GM12878 (cell line): Measurements from ENCODE around the gene KDELR1. TPM values are rescaled to one million over a fixed set of nuclear protein-coding genes. Genes with fewer than 3 reads are reported as not detected.

ENCODE experiments used
- ATAC-seq: fragments of 200-7000 bp; cut with Tn5 transposase; 3 replicates; pipeline ENCODE4 v1.9.1; 2020; ENCODE audit warnings: mild to moderate bottlenecking, moderate library complexity
- Bru-seq: library from RNA; stranded (reverse); fragments of 400-500 nt; gene quantifications from one replicate; lab custom pipeline; 2021; lab: Mats Ljungman, UMichigan
- BruChase-seq, 2 experiments: library from RNA; stranded (reverse); fragments of 400-500 nt; gene quantifications; one replicate each; lab custom pipeline; 2021; lab: Mats Ljungman, UMichigan
- BruUV-seq: library from RNA; stranded (reverse); fragments of 400-500 nt; replicated peaks from 2 replicates; lab custom pipeline; 2021; lab: Mats Ljungman, UMichigan
- CTCF ChIA-PET: fragments of 300-600 bp; sonication (Branson Sonifier 250); formaldehyde crosslinking; extraction: SDS; loops from one replicate; lab custom pipeline; 2021; ENCODE audit warnings: inconsistent platforms; lab: Yijun Ruan, JAX
- POLR2A ChIA-PET: fragments of 350-600 bp; formaldehyde crosslinking; extraction: SDS; loops from one replicate; lab custom pipeline; 2021; ENCODE audit warnings: inconsistent platforms; lab: Charles Lee
- RAD21 ChIA-PET: fragments of 300-600 bp; sonication (Branson Sonifier 250); formaldehyde crosslinking; loops from one replicate; lab custom pipeline; 2023; ENCODE audit warnings: antibody characterized with exemption; ENCODE audit not compliant: unreplicated experiment; lab: Charles Lee
- SMC1A ChIA-PET: fragments of 300-600 bp; sonication (Branson Sonifier 250); formaldehyde crosslinking; loops from one replicate; lab custom pipeline; 2023; ENCODE audit not compliant: unreplicated experiment, uncharacterized antibody; lab: Charles Lee
- DNase-seq: peaks from one replicate; pipeline ENCODE4 v3.0.0-alpha.2; 2011; ENCODE audit warnings: low read depth, low spot score
- FAIRE-seq: peaks from 3 replicates; lab custom pipeline; 2011; peaks lifted over from hg19 to GRCh38; lab: Jason Lieb, UNC
- H2AFZ ChIP-seq: 2 replicates; pipeline ENCODE4 v1.6.0; 2011; ENCODE audit warnings: low read depth, low read length, control low read depth; ENCODE audit not compliant: control insufficient read depth
- H3K27ac ChIP-seq: 2 replicates; pipeline ENCODE4 v1.5.1; 2011; ENCODE audit warnings: control low read depth; ENCODE audit not compliant: control insufficient read depth, insufficient read depth
- H3K27me3 ChIP-seq, 2 experiments: replicated peaks in 1 of 2; 2 replicates each; pipeline versions ENCODE4 v1.6.0 to v1.6.1; 2011; ENCODE audit warnings: low read length in 1 of 2; ENCODE audit not compliant: control insufficient read depth in 2 of 2, insufficient read depth in 2 of 2
- H3K36me3 ChIP-seq, 2 experiments: 2 replicates each; pipeline ENCODE4 v1.5.1; 2011; ENCODE audit warnings: low read length in 1 of 2; ENCODE audit not compliant: control insufficient read depth in 2 of 2, insufficient read depth in 2 of 2
- H3K4me1 ChIP-seq: 2 replicates; pipeline ENCODE4 v1.6.1; 2011; ENCODE audit warnings: mild to moderate bottlenecking, low read length, moderate library complexity, mixed read lengths; ENCODE audit not compliant: control insufficient read depth, insufficient read depth
- H3K4me2 ChIP-seq: 2 replicates; pipeline ENCODE4 v1.6.0; 2011; ENCODE audit warnings: control low read depth; ENCODE audit not compliant: control insufficient read depth, insufficient read depth
- H3K4me3 ChIP-seq: fragments of 200-600 bp; sonication (generic); 2 replicates; pipeline ENCODE4 v1.5.1; 2016
- H3K79me2 ChIP-seq: 2 replicates; pipeline ENCODE4 v1.6.0; 2011; ENCODE audit warnings: low read length; ENCODE audit not compliant: control insufficient read depth, insufficient read depth
- H3K9ac ChIP-seq: 2 replicates; pipeline ENCODE4 v1.8.0; 2011; ENCODE audit warnings: low read length, control low read depth, mixed read lengths; ENCODE audit not compliant: control insufficient read depth, insufficient read depth
- H3K9me3 ChIP-seq: replicated peaks from 3 replicates; pipeline ENCODE4 v1.5.1; 2011; ENCODE audit warnings: mild to moderate bottlenecking, low read length; ENCODE audit not compliant: control insufficient read depth, insufficient read depth
- H4K20me1 ChIP-seq: 2 replicates; pipeline ENCODE4 v1.6.0; 2011; ENCODE audit not compliant: control insufficient read depth, insufficient read depth
- BHLHE40 ChIP-seq, 2 experiments: fragments of 450-650 bp in 1 of 2; IDR thresholded peaks; 2 replicates each; pipeline ENCODE4 v1.6.1; 2011 to 2017; ENCODE audit warnings: low read depth in 2 of 2, borderline replicate concordance in 1 of 2, improper control_type of control experiment in 1 of 2, low read length in 1 of 2, mild to moderate bottlenecking in 1 of 2
- CTCF ChIP-seq, 3 experiments: IDR thresholded peaks in 2 of 3; conservative IDR thresholded peaks in 1 of 3; 2 replicates each; pipeline ENCODE4 v1.5.1; 2011; ENCODE audit warnings: low read depth in 3 of 3, low read length in 3 of 3, mild to moderate bottlenecking in 3 of 3, control low read depth in 2 of 3, moderate library complexity in 2 of 3, inconsistent platforms in 1 of 3, mixed read lengths in 1 of 3; ENCODE audit not compliant: control insufficient read depth in 2 of 3, insufficient read depth in 1 of 3; ENCODE audit errors: extremely low read depth in 1 of 3
- EED ChIP-seq: sonication (generic); IDR thresholded peaks from 2 replicates; pipeline ENCODE4 v1.6.1; 2016; ENCODE audit warnings: antibody characterized with exemption, low read depth
- ESRRA ChIP-seq: IDR thresholded peaks from 2 replicates; pipeline ENCODE4 v1.6.1; 2012; ENCODE audit warnings: mild to moderate bottlenecking, low read length, improper control_type of control experiment
- GABPA ChIP-seq: IDR thresholded peaks from 2 replicates; pipeline ENCODE4 v1.6.1; 2014; ENCODE audit warnings: antibody characterized with exemption, low read depth, mild to moderate bottlenecking, inconsistent platforms
- HDGF ChIP-seq: fragments of 450-650 bp; IDR thresholded peaks from 2 replicates; pipeline ENCODE4 v1.6.1; 2016; ENCODE audit warnings: antibody characterized with exemption
- IKZF1 ChIP-seq: fragments of 450-650 bp; conservative IDR thresholded peaks from 2 replicates; pipeline ENCODE4 v1.6.1; 2017; ENCODE audit warnings: antibody characterized with exemption, mild to moderate bottlenecking
- NR2F1 ChIP-seq: fragments of 450-650 bp; conservative IDR thresholded peaks from 2 replicates; pipeline ENCODE4 v1.6.1; 2017; ENCODE audit warnings: mild to moderate bottlenecking
- POU2F2 ChIP-seq: IDR thresholded peaks from 3 replicates; pipeline ENCODE4 v1.6.1; 2011; ENCODE audit warnings: low read depth, mild to moderate bottlenecking, low read length, borderline replicate concordance
- RFX5 ChIP-seq: IDR thresholded peaks from 2 replicates; pipeline ENCODE4 v1.6.1; 2011; ENCODE audit warnings: low read depth, low read length, improper control_type of control experiment
- SMARCA5 ChIP-seq: fragments of 450-650 bp; IDR thresholded peaks from 2 replicates; pipeline ENCODE4 v1.6.1; 2017; ENCODE audit warnings: mild to moderate bottlenecking
- SP1 ChIP-seq: IDR thresholded peaks from one replicate; pipeline ENCODE4 v1.6.1; 2011; ENCODE audit warnings: low read depth, low read length
- TCF3 ChIP-seq: IDR thresholded peaks from 2 replicates; pipeline ENCODE4 v1.6.1; 2012; ENCODE audit warnings: low read depth, mild to moderate bottlenecking, low read length, borderline replicate concordance; ENCODE audit not compliant: insufficient read depth
- WGBS: methylation state at CpG from one replicate; pipeline ENCODE4 v1.1.6; 2016; ENCODE audit warnings: low lambda C conversion rate; ENCODE audit not compliant: insufficient replicate concordance, insufficient coverage; ENCODE audit errors: missing lambda C conversion rate; 5-methylcytosine and 5-hydroxymethylcytosine counted together
- in situ Hi-C: fragments of 300-500 bp; cut with MboI; formaldehyde crosslinking; loops from 9 replicates; pipeline ENCODE4 v1.14.3; 2018; ENCODE audit warnings: mixed read lengths
- intact Hi-C: fragments of 100-400 bp; cut with micrococcal nuclease; formaldehyde crosslinking; loops from one replicate; pipeline ENCODE4 v1.14.2; 2022; ENCODE audit not compliant: unreplicated experiment
- long read RNA-seq, 2 experiments: library from polyadenylated mRNA; unstranded; transcript quantifications; one replicate each; pipeline ENCODE4 v2.0.0, GENCODE V29; 2019 to 2020
- polyA minus RNA-seq, 3 experiments: library from RNA; depleted of rRNA, polyadenylated mRNA; stranded (reverse); fragments of >200 nt; gene quantifications; 2 replicates each; pipeline ENCODE4 v1.2.3, GENCODE V29; 2011
- polyA plus RNA-seq, 11 experiments: library from polyadenylated mRNA; depleted of rRNA in 4 of 11; unstranded in 6 of 11; stranded (reverse) in 5 of 11; fragments of >200 nt; fragmentation: Nextera tagmentation in 4 of 11; fragmentation: Illumina TruSeq in 1 of 11; extraction: Ambion mirVana in 4 of 11; extraction: Trizol in 1 of 11; gene quantifications; 1 replicate in 1 of 11; 2 replicates in 10 of 11; pipeline versions ENCODE4 v1.2.1 to v1.2.3, GENCODE V29; 2011 to 2016; ENCODE audit warnings: inconsistent platforms in 2 of 11, missing spikeins in 2 of 11, low read depth in 1 of 11
- total RNA-seq, 4 experiments: library from RNA; depleted of rRNA in 3 of 4; stranded (reverse); fragments of >200 nt in 3 of 4; fragmentation: Illumina TruSeq in 1 of 4; extraction: Trizol in 1 of 4; gene quantifications; 2 replicates each; pipeline versions ENCODE4 v1.2.1 to v1.2.3, GENCODE V29; 2013 to 2021
- TF ChIP-seq, protein P1 (sequence below): fragments of 450-650 bp; IDR thresholded peaks from 2 replicates; pipeline ENCODE4 v1.6.1; 2016; ENCODE audit warnings: mild to moderate bottlenecking

Gene KDELR1
- total RNA-seq (2013; cell fraction: nucleolus; rRNA removed): 22.9 and 23.8 TPM in 2 replicates
- 34.8 and 35.9 TPM in 2 replicates for total RNA-seq (2014; rRNA removed)
- total RNA-seq (2014; rRNA removed; fragmentation: Illumina TruSeq; extraction: Trizol): 25.2 and 26.8 TPM in 2 replicates
- total RNA-seq (2021): 70.7 and 71.0 TPM in 2 replicates
- 38.9 TPM for polyA plus RNA-seq (2011; ENCODE audit: low read depth)
- polyA plus RNA-seq (2011; rRNA removed): 24.5 and 52.5 TPM in 2 replicates
- polyA plus RNA-seq (2011; cell fraction: cytosol; rRNA removed): 40.6 and 54.5 TPM in 2 replicates
- 39.0 and 39.8 TPM in 2 replicates for polyA plus RNA-seq (2011; cell fraction: nucleus; rRNA removed)
- 74.1 and 86.4 TPM in 2 replicates for polyA plus RNA-seq (2012)
- polyA plus RNA-seq (2014; fragmentation: Illumina TruSeq; extraction: Trizol): 52.3 and 67.3 TPM in 2 replicates
- 10 to 100 TPM in 1 of 2 experiments, 1 to 10 TPM in 1; 2.3 to 13.2 TPM for polyA plus RNA-seq (2014; fragmentation: Nextera tagmentation; extraction: Ambion mirVana)
- 38.0 and 44.6 TPM in 2 replicates for polyA plus RNA-seq (2014; rRNA removed)
- polyA plus RNA-seq (2016; fragmentation: Nextera tagmentation; extraction: Ambion mirVana): 10 to 100 TPM; 54.3 to 59.1 TPM
- polyA minus RNA-seq (2011; rRNA and poly(A)+ RNA removed): 31.0 and 33.4 TPM in 2 replicates
- polyA minus RNA-seq (2011; cell fraction: cytosol; rRNA and poly(A)+ RNA removed): 24.6 and 34.2 TPM in 2 replicates
- 6.9 and 14.1 TPM in 2 replicates for polyA minus RNA-seq (2011; cell fraction: nucleus; rRNA and poly(A)+ RNA removed)
- percentile 73 among the genes with signal in this experiment for Bru-seq, nascent RNA
- BruChase-seq, experiment 1, labeled RNA remaining after a 6-hour chase: percentile 94 among the genes with signal in this experiment
- BruChase-seq, experiment 2, labeled RNA remaining after a 2-hour chase: percentile 85 among the genes with signal in this experiment
- long read RNA-seq, experiment 1, transcript KDELR1-201 (5 exons, 1,557 nt): major isoform, 44 of 44 reads
- long read RNA-seq, experiment 1, partial matches to known transcripts: 0 of 44 reads
- long read RNA-seq, experiment 1, other reads (novel, unspliced or antisense): 0 of 44 reads
- long read RNA-seq, experiment 2, partial matches to known transcripts: 0 of 3 reads
- long read RNA-seq, experiment 2, other reads (novel, unspliced or antisense): 1 of 3 reads

DNA sequence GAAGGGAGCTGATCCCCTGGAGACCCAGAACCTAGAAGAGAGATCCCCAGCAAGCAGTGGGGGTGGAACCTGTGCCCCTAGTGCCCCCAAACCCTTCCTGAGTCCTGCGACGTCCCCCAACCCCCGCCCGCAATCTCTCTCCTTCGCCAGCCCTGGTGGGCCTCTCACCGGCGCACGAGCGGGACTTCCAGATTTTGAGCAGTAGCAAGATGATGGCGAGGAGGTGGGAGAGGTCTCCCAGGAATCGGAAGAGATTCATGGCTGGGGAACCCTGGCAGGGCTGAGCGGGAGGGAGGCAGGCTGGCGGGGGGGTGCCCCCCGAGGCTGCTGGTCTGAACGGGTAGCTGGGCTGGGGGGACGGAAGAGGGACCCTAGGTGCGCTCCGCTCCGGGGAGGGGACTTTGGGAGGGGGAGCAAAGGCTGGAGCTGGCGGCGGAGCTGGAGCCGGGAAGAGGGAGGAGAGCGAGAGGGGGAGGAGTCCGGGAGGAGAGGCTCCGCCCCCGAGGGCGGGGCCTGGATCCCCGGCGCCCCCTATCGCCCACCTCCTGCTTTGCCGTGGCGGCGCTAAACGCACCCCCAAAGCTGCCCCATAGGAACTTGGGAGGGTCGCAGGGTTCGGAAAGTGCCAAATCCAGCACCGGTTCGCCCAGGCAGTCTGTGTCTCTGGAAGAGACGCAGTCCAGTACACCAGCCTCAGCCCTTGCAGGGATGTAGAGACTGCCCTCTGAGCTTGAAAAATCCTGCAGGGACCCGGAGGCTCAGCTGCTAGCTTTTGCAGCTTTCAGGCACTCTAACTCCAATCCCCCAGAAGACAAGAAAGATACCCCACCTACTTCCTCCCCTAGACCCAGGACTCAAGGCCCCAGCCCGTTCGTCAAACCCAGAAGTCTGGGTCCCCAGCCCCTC lies at the start of gene KDELR1:
Gene KDELR1, minus strand, starts transcription at position 452 of the 906 bp plus-strand sequence. Its CDS starts 193 bp downstream, at position 259.
- Histone ChIP-seq H3K9ac (peak within 1 kb of the TSS; percentile 86), H3K4me3 (peak within 1 kb of the TSS; percentile 95), H3K27me3 (peaks cover 13 to 16% of the 10 kb centered on the region in 2 experiments), H3K9me3 (no peaks in the 10 kb centered on the region), H3K27ac (peak within 1 kb of the TSS; percentile 75), H3K79me2 (peaks cover 19% of the 10 kb centered on the region), H2AFZ (peak within 1 kb of the TSS; percentile 82), H3K4me1 (peaks cover 5% of the 10 kb centered on the region; the same call in 1 of the 2 replicates), H3K4me2 (peak within 1 kb of the TSS; percentile 93), H3K36me3 (peaks cover 6 to 11% of the 10 kb centered on the region in 2 experiments), H4K20me1 (no peaks in the 10 kb centered on the region)
- RAD21 ChIA-PET: interaction anchor here (0.5 to 2.2 kb wide), 18 partner anchors 10 to 1042 kb away, joined by 3 to 17 read pairs (median 3); partner anchors contain the start of genes DHX34, GRWD1, SYNGR4 and TMEM143
- DNase-seq (no peak), ATAC-seq (peak; percentile 91), FAIRE-seq (peak; percentile 93)
- POLR2A ChIA-PET: interaction anchor here (0.6 to 2.4 kb wide), 5 partner anchors 9 to 193 kb away, joined by 3 to 16 read pairs (median 3); partner anchors contain the start of genes SYNGR4 and TMEM143
- intact Hi-C loops (no loop called here), in situ Hi-C loops (no loop called here)
- 2% methylated on average over 33 of the region's 42 CpGs for WGBS
- TSS peak; percentile 70 for BruUV-seq
- CTCF ChIA-PET: interaction anchor here (0.5 to 2.4 kb wide), 47 partner anchors 10 to 226 kb away, joined by 3 to 24 read pairs (median 5); partner anchors contain the start of genes EMP3, GRWD1, KCNJ14 and SYNGR4
- SMC1A ChIA-PET: interaction anchor here (0.7 to 2.0 kb wide), 10 partner anchors 10 to 99 kb away, joined by 3 to 8 read pairs (median 4); partner anchors contain the start of genes GRWD1, SYNGR4 and TMEM143
- TF ChIP-seq IKZF1 (peak; percentile 66), EED (peak; percentile 51; the same call in 1 of the 2 replicates), HDGF (no peak), BHLHE40 (IDR thresholded peaks at IDR 0.05; ENCODE audit: borderline replicate concordance in 1 of 2, low read depth in 2 of 2, low read length in 1 of 2) (peak in 1 of 2 experiments; percentile 23; a peak in 1 of 4 replicates), SP1 (peak; percentile 85), POU2F2 (0 out of 3 replicates have a peak, but pooled peaks have one; percentile 21), CTCF (IDR thresholded peaks at IDR 0.05 in 2 of 3, conservative IDR thresholded peaks at IDR 0.05 in 1 of 3; ENCODE audit: control insufficient read depth in 2 of 3, extremely low read depth in 1 of 3, insufficient read depth in 1 of 3, low read depth in 3 of 3, low read length in 3 of 3) (peak; percentile 91 to 96 (median 95)), RFX5 (no peak), NR2F1 (no peak), ESRRA (no peak), TCF3 (0 out of 2 replicates have a peak, but pooled peaks have one; percentile 8), GABPA (no peak), SMARCA5 (peak; percentile 62; the same call in 1 of the 2 replicates)
- TF ChIP-seq, protein P1, sequence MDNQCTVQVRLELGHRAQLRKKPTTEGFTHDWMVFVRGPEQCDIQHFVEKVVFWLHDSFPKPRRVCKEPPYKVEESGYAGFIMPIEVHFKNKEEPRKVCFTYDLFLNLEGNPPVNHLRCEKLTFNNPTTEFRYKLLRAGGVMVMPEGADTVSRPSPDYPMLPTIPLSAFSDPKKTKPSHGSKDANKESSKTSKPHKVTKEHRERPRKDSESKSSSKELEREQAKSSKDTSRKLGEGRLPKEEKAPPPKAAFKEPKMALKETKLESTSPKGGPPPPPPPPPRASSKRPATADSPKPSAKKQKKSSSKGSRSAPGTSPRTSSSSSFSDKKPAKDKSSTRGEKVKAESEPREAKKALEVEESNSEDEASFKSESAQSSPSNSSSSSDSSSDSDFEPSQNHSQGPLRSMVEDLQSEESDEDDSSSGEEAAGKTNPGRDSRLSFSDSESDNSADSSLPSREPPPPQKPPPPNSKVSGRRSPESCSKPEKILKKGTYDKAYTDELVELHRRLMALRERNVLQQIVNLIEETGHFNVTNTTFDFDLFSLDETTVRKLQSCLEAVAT: 0 out of 2 replicates have a peak, but pooled peaks have one; percentile 15
